Measurements from ENCODE around the gene MS4A4A. TPM values are rescaled to one million over a fixed set of nuclear protein-coding genes. Genes with fewer than 3 reads are reported as not detected.

Gene MS4A4A
- total RNA-seq, 1 donor, result not detected

GRCh38 chr11:60315871-60316270 is 35.4 kb downstream of the MS4A4A start:
- DNase-seq (ENCODE audit: low read depth), result no peak
- TF ChIP-seq, protein P1, sequence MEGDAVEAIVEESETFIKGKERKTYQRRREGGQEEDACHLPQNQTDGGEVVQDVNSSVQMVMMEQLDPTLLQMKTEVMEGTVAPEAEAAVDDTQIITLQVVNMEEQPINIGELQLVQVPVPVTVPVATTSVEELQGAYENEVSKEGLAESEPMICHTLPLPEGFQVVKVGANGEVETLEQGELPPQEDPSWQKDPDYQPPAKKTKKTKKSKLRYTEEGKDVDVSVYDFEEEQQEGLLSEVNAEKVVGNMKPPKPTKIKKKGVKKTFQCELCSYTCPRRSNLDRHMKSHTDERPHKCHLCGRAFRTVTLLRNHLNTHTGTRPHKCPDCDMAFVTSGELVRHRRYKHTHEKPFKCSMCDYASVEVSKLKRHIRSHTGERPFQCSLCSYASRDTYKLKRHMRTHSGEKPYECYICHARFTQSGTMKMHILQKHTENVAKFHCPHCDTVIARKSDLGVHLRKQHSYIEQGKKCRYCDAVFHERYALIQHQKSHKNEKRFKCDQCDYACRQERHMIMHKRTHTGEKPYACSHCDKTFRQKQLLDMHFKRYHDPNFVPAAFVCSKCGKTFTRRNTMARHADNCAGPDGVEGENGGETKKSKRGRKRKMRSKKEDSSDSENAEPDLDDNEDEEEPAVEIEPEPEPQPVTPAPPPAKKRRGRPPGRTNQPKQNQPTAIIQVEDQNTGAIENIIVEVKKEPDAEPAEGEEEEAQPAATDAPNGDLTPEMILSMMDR (IDR thresholded peaks at IDR 0.05; ENCODE audit: insufficient read depth, low read length), result no peak

GRCh38 chr11:60316317-60316716 is 35.9 kb downstream of the MS4A4A start:
- no peak for DNase-seq (ENCODE audit: low read depth)
- no peak overlapping the region for H3K4me3 ChIP-seq (ENCODE audit: low read depth, low read length)
- TF ChIP-seq, protein P1 (IDR thresholded peaks at IDR 0.05; ENCODE audit: insufficient read depth, low read length), result no peak

More at GRCh38 chr11:60315871-60316270, 35.4 kb downstream of the MS4A4A start:
- no peak overlapping the region for H3K4me3 ChIP-seq (ENCODE audit: low read depth, low read length)

DNA sequence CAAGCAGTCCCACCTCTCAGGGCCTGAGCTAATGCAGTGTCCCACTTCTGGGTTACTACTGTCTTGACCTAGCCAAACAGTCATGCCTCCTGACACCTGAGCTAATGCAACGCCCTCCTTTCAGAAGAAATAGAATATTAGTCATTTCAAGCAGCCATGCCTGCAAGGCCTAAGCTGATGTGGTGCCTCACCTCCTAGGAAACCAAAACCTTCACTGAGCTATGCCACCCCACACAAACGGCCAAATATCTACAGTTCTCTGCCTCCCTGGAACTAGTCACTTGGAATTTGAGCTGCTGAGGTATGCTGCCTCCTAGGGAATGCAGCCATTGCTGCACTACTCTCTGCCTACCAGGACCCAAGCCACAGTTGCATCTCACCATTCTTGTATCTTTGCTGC is 38.3 kb downstream of the MS4A4A start:
- no peak for DNase-seq (ENCODE audit: low read depth)
- TF ChIP-seq, protein P1 (IDR thresholded peaks at IDR 0.05; ENCODE audit: insufficient read depth, low read length), result no peak
- no peak overlapping the region for H3K4me3 ChIP-seq (ENCODE audit: low read depth, low read length)

- no peak overlapping the region for H3K4me3 ChIP-seq (ENCODE audit: low read depth, low read length)
- TF ChIP-seq, protein P1 (IDR thresholded peaks at IDR 0.05; ENCODE audit: insufficient read depth, low read length), result no peak
- no peak for DNase-seq (ENCODE audit: low read depth)
These were observed 40.6 kb downstream of the MS4A4A start for GRCh38 chr11:60321051-60321450.

GRCh38 chr11:60326955-60327354 is 46.5 kb downstream of the MS4A4A start, which contains the start of gene MS4A6E:
MS4A6E (plus strand) TSS chr11:60327255; CDS start chr11:60334896, 7,641 bp downstream.
- TF ChIP-seq, protein P1 (IDR thresholded peaks at IDR 0.05; ENCODE audit: insufficient read depth, low read length), result no peak
- H3K4me3 ChIP-seq (ENCODE audit: low read depth, low read length), result no peak within 1 kb of the TSS
- DNase-seq (ENCODE audit: low read depth), result no peak

DNA sequence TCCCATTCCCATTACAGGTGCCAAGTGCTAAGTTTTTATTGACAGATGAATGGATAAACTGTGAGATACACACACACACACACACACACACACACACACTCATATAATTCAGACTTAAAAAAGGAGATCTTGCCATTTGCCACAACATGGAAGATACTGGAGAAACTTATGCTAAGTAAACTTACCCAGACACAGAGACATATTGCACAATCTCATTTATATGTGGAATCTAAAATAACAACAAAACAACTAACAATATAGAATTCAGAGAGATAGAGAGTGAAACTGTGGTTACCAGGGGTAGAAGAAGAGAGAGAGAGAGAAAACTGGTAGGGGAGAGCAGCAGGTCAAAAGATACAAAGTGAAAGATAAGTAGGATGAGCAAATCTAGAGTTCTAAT is 48.0 kb downstream of the MS4A4A start:
- H3K4me3 ChIP-seq (ENCODE audit: low read depth, low read length), result no peak overlapping the region
- DNase-seq (ENCODE audit: low read depth), result no peak
- TF ChIP-seq, protein P1 (IDR thresholded peaks at IDR 0.05; ENCODE audit: insufficient read depth, low read length), result no peak

DNA sequence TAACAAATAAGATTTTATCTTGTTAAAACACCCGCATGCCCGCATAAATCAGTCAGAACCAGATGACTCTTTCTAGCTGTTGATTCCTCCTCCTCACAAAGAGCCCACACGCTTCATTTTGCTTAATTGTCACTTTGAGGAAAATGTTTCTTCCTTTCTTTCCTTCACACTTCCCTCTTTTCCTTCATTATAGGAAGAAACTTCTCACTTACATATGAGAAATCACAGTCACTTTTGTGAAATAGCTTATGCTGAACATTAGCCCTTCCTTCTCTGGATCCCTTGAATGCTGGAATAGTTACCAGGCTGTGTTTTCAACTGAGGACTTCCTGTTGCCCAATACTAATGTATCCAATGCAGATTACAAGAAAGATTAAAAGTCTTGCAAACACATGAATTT is 52.4 kb downstream of the MS4A4A start:
- TF ChIP-seq, protein P1 (IDR thresholded peaks at IDR 0.05; ENCODE audit: insufficient read depth, low read length), result no peak
- no peak for DNase-seq (ENCODE audit: low read depth)
- H3K4me3 ChIP-seq (ENCODE audit: low read depth, low read length), result no peak overlapping the region

Data from fibroblast of the aortic adventitia (primary cell).